D341Med (cell line): Measurements from ENCODE around the gene PLSCR2.
"Not testable (repeated sequence)": the region's sequence is repeated elsewhere in the genome, so short reads cannot be mapped to it uniquely, and the experiment has no call there.

Experiments
- DNase-seq: peaks from one replicate; pipeline ENCODE4 v3.0.0; 2012; ENCODE audit warnings: low spot score

Gene PLSCR2

GRCh38 chr3:146416366-146416765, 53.0 kb downstream of the PLSCR2 start:
- no peak for DNase-seq

GRCh38 chr3:146414010-146414409, 55.4 kb downstream of the PLSCR2 start:
- DNase-seq: no peak

GRCh38 chr3:146412711-146413110, 56.6 kb downstream of the PLSCR2 start:
- not testable (repeated sequence) for DNase-seq

GRCh38 chr3:146407956-146408355, 61.4 kb downstream of the PLSCR2 start:
- no peak for DNase-seq

- DNase-seq: no peak
Observed at GRCh38 chr3:146404436-146404835, 64.9 kb downstream of the PLSCR2 start.

GRCh38 chr3:146403792-146404191, 65.6 kb downstream of the PLSCR2 start:
- no peak for DNase-seq

- no peak for DNase-seq
Observed at GRCh38 chr3:146396792-146397191, 72.6 kb downstream of the PLSCR2 start.

GRCh38 chr3:146395164-146395563, 74.2 kb downstream of the PLSCR2 start:
- DNase-seq: no peak

GRCh38 chr3:146390957-146391356, 78.4 kb downstream of the PLSCR2 start:
- DNase-seq: no peak

- no peak for DNase-seq
Observed at GRCh38 chr3:146390006-146390772, 79.2 kb downstream of the PLSCR2 start.

- no peak for DNase-seq
Observed at GRCh38 chr3:146387566-146387965, 81.8 kb downstream of the PLSCR2 start.

GRCh38 chr3:146386936-146387335, 82.4 kb downstream of the PLSCR2 start:
- DNase-seq: no peak

GRCh38 chr3:146384786-146385185, 84.6 kb downstream of the PLSCR2 start:
- no peak for DNase-seq
